Esophagus squamous epithelium (tissue), 4 donors: ENCODE results near the gene RNU1-2.

Experiments
- CTCF ChIP-seq, 6 experiments: fragments of 450-650 bp in 4 of 6; fragments of 200-600 bp in 2 of 6; sonication (generic) in 2 of 6; IDR thresholded peaks; one replicate each; pipeline ENCODE4 v1.5.1; 2016 to 2019; ENCODE audit warnings: antibody characterized with exemption in 6 of 6, mild to moderate bottlenecking in 4 of 6, moderate library complexity in 4 of 6
- POLR2A ChIP-seq, 4 donors: fragments of 450-650 bp; IDR thresholded peaks; one replicate each; pipeline ENCODE4 v1.6.1; 2017; ENCODE audit warnings: antibody characterized with exemption in 4 of 4, mild to moderate bottlenecking in 4 of 4, moderate library complexity in 3 of 4

GRCh38 chr1:16920951-16921350 is 25.2 kb downstream of the RNU1-2 start:
- no peak for TF ChIP-seq CTCF (IDR thresholded peaks at IDR 0.05)
- no peak for TF ChIP-seq POLR2A (IDR thresholded peaks at IDR 0.05)
